Breast epithelium (tissue), 4 donors: ENCODE results near the gene TEAD3. TPM values are rescaled to one million over a fixed set of nuclear protein-coding genes. Genes with fewer than 3 reads are reported as not detected.

ENCODE experiments used
- DNase-seq, 2 donors: peaks; one replicate each; pipeline ENCODE4 v3.0.0-alpha.2; 2019; ENCODE audit warnings: low spot score in 2 of 2
- H3K27ac ChIP-seq, 2 donors: fragments of 200-600 bp; sonication (generic) in 1 of 2; one replicate each; pipeline ENCODE4 v1.5.1; 2016 to 2019; ENCODE audit warnings: mild to moderate bottlenecking in 1 of 2
- H3K27me3 ChIP-seq, 2 donors: fragments of 200-600 bp; sonication (generic) in 1 of 2; one replicate each; pipeline versions ENCODE4 v1.5.1 to v1.6.0; 2017 to 2019; ENCODE audit warnings: control low read depth in 1 of 2, mild to moderate bottlenecking in 1 of 2
- H3K36me3 ChIP-seq: fragments of 200-600 bp; one replicate; pipeline ENCODE4 v1.5.1; 2019
- H3K4me1 ChIP-seq, 2 donors: fragments of 200-600 bp; sonication (generic); one replicate each; pipeline ENCODE4 v1.5.1; 2016 to 2019; ENCODE audit warnings: control low read depth in 1 of 2
- H3K4me3 ChIP-seq, 3 donors: fragments of 200-600 bp; sonication (generic); 1 replicate in 2 of 3; 2 replicates in 1 of 3; pipeline ENCODE4 v1.5.1; 2016 to 2019; ENCODE audit warnings: mild to moderate bottlenecking in 3 of 3, moderate library complexity in 2 of 3
- H3K9me3 ChIP-seq, 2 donors: fragments of 200-600 bp; sonication (generic) in 1 of 2; one replicate each; pipeline ENCODE4 v1.5.1; 2016 to 2019; ENCODE audit warnings: control low read depth in 1 of 2
- POLR2A ChIP-seq: fragments of 450-650 bp; IDR thresholded peaks from one replicate; pipeline ENCODE4 v1.6.1; 2016; ENCODE audit warnings: antibody characterized with exemption, mild to moderate bottlenecking, moderate library complexity
- POLR2AphosphoS5 ChIP-seq, 3 donors: sonication (generic); formaldehyde crosslinking; IDR thresholded peaks; one replicate each; pipeline ENCODE4 v1.6.1; 2017; ENCODE audit warnings: antibody characterized with exemption in 3 of 3
- intact Hi-C: fragments of 100-400 bp; cut with DNase I; formaldehyde crosslinking; loops from one replicate; pipeline ENCODE4 v1.15.1; 2023; ENCODE audit warnings: low total_unique reads
- total RNA-seq, 3 donors: library from RNA; depleted of rRNA; stranded (reverse); fragments of >200 nt; gene quantifications; one replicate each; pipeline ENCODE4 v1.1.0, GENCODE V29; 2016
- TF ChIP-seq, protein P1 (sequence below), 3 donors: fragments of 450-650 bp; IDR thresholded peaks; one replicate each; pipeline ENCODE4 v1.5.1; 2016 to 2017; ENCODE audit warnings: antibody characterized with exemption in 3 of 3, mild to moderate bottlenecking in 3 of 3, moderate library complexity in 3 of 3

TEAD3 gene
- total RNA-seq, 3 donors from 2014 or later: 5.6 to 28.2 (median 26.2) TPM

DNA sequence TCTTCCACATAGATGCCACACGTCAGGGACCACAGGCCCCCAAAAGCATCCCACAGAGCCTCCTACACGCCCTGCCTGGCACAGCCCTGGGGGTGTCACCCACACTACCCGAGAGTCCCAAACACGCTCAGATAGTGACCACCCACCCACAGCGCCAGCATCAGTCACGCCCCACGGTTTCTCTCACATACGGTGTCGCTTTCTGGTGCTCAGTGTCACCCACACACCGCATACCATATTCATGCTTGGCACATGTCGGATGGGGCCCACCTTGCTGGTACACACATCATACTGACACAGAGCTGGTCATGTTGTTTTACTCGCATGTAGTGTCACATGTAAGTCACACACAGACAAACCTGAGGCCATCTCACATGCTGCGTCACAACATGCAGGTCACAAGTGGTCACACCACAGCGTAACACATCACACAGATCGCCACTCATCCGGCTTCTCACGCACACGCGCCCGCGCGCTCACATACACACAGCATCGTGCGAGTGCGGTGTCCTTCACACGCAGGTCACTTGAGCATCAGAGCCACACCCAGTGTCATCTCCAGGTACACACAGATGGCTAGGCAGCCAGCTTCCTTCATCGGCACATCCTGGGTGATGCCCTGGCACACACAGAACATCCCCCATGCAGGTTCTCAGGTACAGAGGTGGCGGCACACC, 3.4 kb downstream of the TEAD3 start:
- Histone ChIP-seq H3K4me1 (peaks cover 22 to 35% of the 10 kb centered on the region in 2 donors), H3K27me3 (no peaks in the 10 kb centered on the region), H3K9me3 (no peaks in the 10 kb centered on the region), H3K27ac (peak overlapping the region; percentile 98 to 99), H3K4me3 (peak overlapping the region in 2 of 3 donors; percentile 93 to 98), H3K36me3 (no peaks in the 10 kb centered on the region)
- no peak for TF ChIP-seq POLR2A
- TF ChIP-seq POLR2AphosphoS5 (IDR thresholded peaks at IDR 0.05): no peak
- TF ChIP-seq, protein P1, sequence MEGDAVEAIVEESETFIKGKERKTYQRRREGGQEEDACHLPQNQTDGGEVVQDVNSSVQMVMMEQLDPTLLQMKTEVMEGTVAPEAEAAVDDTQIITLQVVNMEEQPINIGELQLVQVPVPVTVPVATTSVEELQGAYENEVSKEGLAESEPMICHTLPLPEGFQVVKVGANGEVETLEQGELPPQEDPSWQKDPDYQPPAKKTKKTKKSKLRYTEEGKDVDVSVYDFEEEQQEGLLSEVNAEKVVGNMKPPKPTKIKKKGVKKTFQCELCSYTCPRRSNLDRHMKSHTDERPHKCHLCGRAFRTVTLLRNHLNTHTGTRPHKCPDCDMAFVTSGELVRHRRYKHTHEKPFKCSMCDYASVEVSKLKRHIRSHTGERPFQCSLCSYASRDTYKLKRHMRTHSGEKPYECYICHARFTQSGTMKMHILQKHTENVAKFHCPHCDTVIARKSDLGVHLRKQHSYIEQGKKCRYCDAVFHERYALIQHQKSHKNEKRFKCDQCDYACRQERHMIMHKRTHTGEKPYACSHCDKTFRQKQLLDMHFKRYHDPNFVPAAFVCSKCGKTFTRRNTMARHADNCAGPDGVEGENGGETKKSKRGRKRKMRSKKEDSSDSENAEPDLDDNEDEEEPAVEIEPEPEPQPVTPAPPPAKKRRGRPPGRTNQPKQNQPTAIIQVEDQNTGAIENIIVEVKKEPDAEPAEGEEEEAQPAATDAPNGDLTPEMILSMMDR (IDR thresholded peaks at IDR 0.05): no peak
- DNase-seq: no peak
- intact Hi-C loops: no loop called here

DNA sequence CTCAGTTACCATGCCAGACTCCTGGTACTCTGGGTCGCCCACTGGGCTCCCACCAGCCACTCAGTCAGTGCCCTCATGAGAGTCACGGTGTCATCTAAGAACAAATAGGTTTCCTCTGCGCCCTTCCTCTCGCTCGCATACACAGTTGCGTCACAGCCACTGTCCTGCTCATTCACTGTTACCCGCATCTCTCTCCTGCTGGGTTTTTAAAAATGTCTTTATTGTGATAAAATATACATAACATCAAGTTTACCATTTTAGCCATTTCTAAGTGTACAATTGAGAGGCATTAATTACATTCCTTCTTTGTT, 4.0 kb downstream of the TEAD3 start:
- H3K4me3 ChIP-seq: peak overlapping the region in 1 of 3 donors; percentile 27
- no peak for DNase-seq
- intact Hi-C loops: no loop called here

DNA sequence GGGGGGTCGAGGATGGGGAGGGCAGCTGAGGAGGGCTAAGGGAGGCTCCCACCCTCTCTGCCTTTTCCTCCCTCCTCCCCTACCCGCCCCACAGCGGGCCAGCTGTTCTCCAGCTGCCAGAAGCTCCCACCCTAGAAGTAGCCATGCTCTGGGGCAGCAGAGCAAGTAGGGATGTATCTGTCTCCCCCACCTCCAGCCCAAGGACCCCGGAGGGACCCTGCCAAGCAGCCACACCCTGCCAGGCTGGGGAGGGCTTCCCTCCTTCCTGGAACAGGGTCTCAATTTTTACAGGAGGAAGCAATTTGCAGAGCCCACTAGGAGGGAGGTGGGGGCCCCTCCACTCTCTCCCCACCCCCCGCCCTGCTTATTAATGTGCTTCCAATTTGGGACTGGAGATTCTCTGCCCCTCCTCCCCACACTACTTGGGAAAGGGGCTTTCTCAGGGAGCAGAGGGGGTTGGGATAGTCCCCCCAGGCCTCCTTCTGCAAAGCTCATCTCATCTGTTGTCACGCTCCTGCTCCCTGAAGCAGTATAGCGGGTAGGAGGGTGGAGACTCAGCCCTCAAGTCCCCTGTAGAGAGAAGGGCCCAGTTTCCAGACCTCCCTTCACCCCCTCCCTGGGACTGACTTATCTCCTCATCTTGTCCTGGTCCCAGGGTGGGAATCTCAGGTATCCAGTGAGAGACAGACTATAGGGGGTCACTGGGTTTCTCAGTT, 4.5 kb downstream of the TEAD3 start:
- no peak for TF ChIP-seq POLR2AphosphoS5 (IDR thresholded peaks at IDR 0.05)
- TF ChIP-seq, protein P1 (IDR thresholded peaks at IDR 0.05): no peak
- no peak for TF ChIP-seq POLR2A
- DNase-seq: no peak
- H3K4me3 ChIP-seq: peak overlapping the region in 2 of 3 donors; percentile 3 to 27

More for the DNA sequence above, 4.0 kb downstream of the TEAD3 start:
- peaks cover 22 to 35% of the 10 kb centered on the region in 2 donors for H3K4me1 ChIP-seq
- H3K27me3 ChIP-seq: no peaks in the 10 kb centered on the region
- TF ChIP-seq, protein P1 (IDR thresholded peaks at IDR 0.05): no peak
- TF ChIP-seq POLR2AphosphoS5 (IDR thresholded peaks at IDR 0.05) (no peak), POLR2A (no peak)
- H3K9me3 ChIP-seq: no peaks in the 10 kb centered on the region
- H3K27ac ChIP-seq: peak overlapping the region; percentile 98 to 99
- no peaks in the 10 kb centered on the region for H3K36me3 ChIP-seq

DNA sequence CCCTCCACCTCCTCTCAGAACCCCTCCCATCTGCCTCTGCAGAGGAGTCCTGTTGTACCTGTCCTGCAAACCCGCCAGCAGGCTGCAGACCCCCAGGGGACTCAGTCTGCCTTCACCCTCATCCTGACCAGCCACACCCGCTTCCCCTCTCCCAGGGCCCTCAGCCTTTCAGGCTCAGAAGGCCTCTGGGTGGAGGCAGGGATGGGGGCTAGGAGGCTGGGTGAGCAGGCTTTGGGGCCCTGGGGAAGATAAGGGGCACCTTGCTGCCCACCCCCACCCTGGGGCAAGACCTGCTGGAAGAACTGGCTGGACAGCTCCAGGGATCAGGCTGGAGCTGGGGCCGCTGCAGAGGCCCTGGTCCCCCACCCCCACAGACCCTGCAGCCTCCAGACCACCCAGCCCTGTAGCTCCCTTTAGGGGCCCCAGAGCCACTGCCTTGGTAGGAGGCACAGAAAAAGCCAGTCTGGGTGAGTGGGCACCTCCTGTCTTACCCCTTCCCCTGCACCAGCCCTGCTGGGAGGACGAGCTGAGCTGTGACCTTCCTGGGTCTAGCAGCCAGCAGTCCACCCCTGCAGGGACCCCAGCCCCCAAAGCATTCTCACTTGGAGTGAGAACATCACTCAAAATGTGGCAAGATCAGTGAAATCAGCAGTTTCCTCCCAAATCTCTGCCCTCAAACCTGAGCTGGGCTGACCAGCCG, 5.2 kb downstream of the TEAD3 start:
- Histone ChIP-seq H3K4me1 (peaks cover 23 to 39% of the 10 kb centered on the region in 2 donors), H3K27ac (peak overlapping the region; percentile 98 to 99), H3K4me3 (peak overlapping the region in 1 of 3 donors; percentile 27), H3K36me3 (no peaks in the 10 kb centered on the region), H3K9me3 (no peaks in the 10 kb centered on the region), H3K27me3 (no peaks in the 10 kb centered on the region)
- no peak for DNase-seq
- intact Hi-C loops: no loop called here
- no peak for TF ChIP-seq POLR2AphosphoS5 (IDR thresholded peaks at IDR 0.05)
- no peak for TF ChIP-seq POLR2A
- TF ChIP-seq, protein P1 (IDR thresholded peaks at IDR 0.05): no peak

More for the DNA sequence above, 4.5 kb downstream of the TEAD3 start:
- Histone ChIP-seq H3K36me3 (no peaks in the 10 kb centered on the region), H3K27me3 (no peaks in the 10 kb centered on the region), H3K27ac (peak overlapping the region; percentile 98 to 99), H3K4me1 (peaks cover 22 to 35% of the 10 kb centered on the region in 2 donors), H3K9me3 (no peaks in the 10 kb centered on the region)
- intact Hi-C loops: no loop called here
